ENCODE measurements around the gene HTATSF1. TPM values are rescaled to one million over a fixed set of nuclear protein-coding genes. Genes with fewer than 3 reads are reported as not detected.

HTATSF1 gene
- total and polyA plus RNA-seq, 2 donors (not counting 1 experiment from before 2014, with no cell fraction given) = 1.0 to 18.7 TPM

- Histone ChIP-seq H2AFZ (ENCODE audit: insufficient read depth, low read depth, low read length, poor library complexity, severe bottlenecking) (no peak overlapping the region), H3K9ac (ENCODE audit: low read length) (no peak overlapping the region), H3K4me1 (ENCODE audit: control insufficient read depth in 2 of 2, insufficient read depth in 2 of 2, low read length in 2 of 2) (no peaks in the 10 kb centered on the region), H3K27me3 (replicated peaks in 1 of 4; ENCODE audit: control extremely low read depth in 1 of 4, control insufficient read depth in 3 of 4, insufficient read depth in 4 of 4, low read length in 3 of 4) (no peaks in the 10 kb centered on the region), H3K9me3 (ENCODE audit: control extremely low read depth in 1 of 3, control insufficient read depth in 2 of 3, insufficient read depth in 1 of 3, low read length in 2 of 3) (no peaks in the 10 kb centered on the region), H3K4me2 (replicated peaks; ENCODE audit: low read depth, low read length, poor library complexity, severe bottlenecking) (no peak overlapping the region), H3K27ac (ENCODE audit: low read length in 2 of 2) (no peak overlapping the region), H4K20me1 (ENCODE audit: control insufficient read depth, insufficient read depth, low read length, poor library complexity, severe bottlenecking) (no peaks in the 10 kb centered on the region), H3K4me3 (ENCODE audit: control extremely low read depth in 1 of 5, extremely low read depth in 1 of 5, insufficient read depth in 1 of 5, low read depth in 2 of 5, low read length in 4 of 5) (no peak overlapping the region), H3K36me3 (replicated peaks in 1 of 2; ENCODE audit: control extremely low read depth in 1 of 2, control insufficient read depth in 1 of 2, extremely low read depth in 1 of 2, insufficient read depth in 2 of 2, low read length in 1 of 2) (no peaks in the 10 kb centered on the region), H3K79me2 (ENCODE audit: control insufficient read depth, insufficient read depth, low read length) (no peaks in the 10 kb centered on the region)
- no peaks in the 10 kb centered on the region for H3K9me3 Mint-ChIP-seq (ENCODE audit: insufficient read depth)
- no peak for DNase-seq
- H3K4me3 Mint-ChIP-seq = no peak overlapping the region
- POLR2A ChIA-PET = no interaction called here
- CTCF ChIA-PET = no interaction called here
- WGBS (ENCODE audit: insufficient coverage) = 93% methylated on average over 5 of the region's 8 CpGs
- H3K27ac Mint-ChIP-seq = no peak overlapping the region
- intact Hi-C loops (cut with micrococcal nuclease) = no loop called here
- H3K27me3 Mint-ChIP-seq = peaks cover 9% of the 10 kb centered on the region
- no peak for ATAC-seq (ENCODE audit: low read depth)
- no peaks in the 10 kb centered on the region for H3K4me1 Mint-ChIP-seq
- TF ChIP-seq CTCF (IDR thresholded peaks at IDR 0.05) = no peak
- no peak for TF ChIP-seq EZH2 (IDR thresholded peaks at IDR 0.05; ENCODE audit: borderline replicate concordance, insufficient read depth, low read depth, low read length, poor library complexity, severe bottlenecking)
Observed at GRCh38 chrX:136528645-136529315, 31.4 kb downstream of the HTATSF1 start.

GRCh38 chrX:136529795-136530194, 32.4 kb downstream of the HTATSF1 start:
- no peak overlapping the region for H3K27ac Mint-ChIP-seq
- H3K27me3 ChIP-seq (replicated peaks in 1 of 4; ENCODE audit: control extremely low read depth in 1 of 4, control insufficient read depth in 3 of 4, insufficient read depth in 4 of 4, low read length in 3 of 4) = no peaks in the 10 kb centered on the region
- H3K27me3 Mint-ChIP-seq = peaks cover 14% of the 10 kb centered on the region
- H3K27ac ChIP-seq (ENCODE audit: low read length in 2 of 2) = no peak overlapping the region
- no peaks in the 10 kb centered on the region for H3K9me3 ChIP-seq (ENCODE audit: control extremely low read depth in 1 of 3, control insufficient read depth in 2 of 3, insufficient read depth in 1 of 3, low read length in 2 of 3)
- no peak overlapping the region for H3K4me3 Mint-ChIP-seq
- no peaks in the 10 kb centered on the region for H3K4me1 ChIP-seq (ENCODE audit: control insufficient read depth in 2 of 2, insufficient read depth in 2 of 2, low read length in 2 of 2)
- intact Hi-C loops (cut with micrococcal nuclease) = no loop called here
- no peak for TF ChIP-seq EZH2 (IDR thresholded peaks at IDR 0.05; ENCODE audit: borderline replicate concordance, insufficient read depth, low read depth, low read length, poor library complexity, severe bottlenecking)
- TF ChIP-seq CTCF (IDR thresholded peaks at IDR 0.05) = no peak
- no peaks in the 10 kb centered on the region for H3K4me1 Mint-ChIP-seq
- H3K9me3 Mint-ChIP-seq (ENCODE audit: insufficient read depth) = no peaks in the 10 kb centered on the region
- no peak overlapping the region for H3K4me3 ChIP-seq (ENCODE audit: control extremely low read depth in 1 of 5, extremely low read depth in 1 of 5, insufficient read depth in 1 of 5, low read depth in 2 of 5, low read length in 4 of 5)
- DNase-seq (no peak), ATAC-seq (ENCODE audit: low read depth) (no peak)
- no peak overlapping the region for H3K9ac ChIP-seq (ENCODE audit: low read length)
- ChIA-PET POLR2A (no interaction called here), CTCF (no interaction called here)
- H3K36me3 ChIP-seq (replicated peaks in 1 of 2; ENCODE audit: control extremely low read depth in 1 of 2, control insufficient read depth in 1 of 2, extremely low read depth in 1 of 2, insufficient read depth in 2 of 2, low read length in 1 of 2) = no peaks in the 10 kb centered on the region
- H4K20me1 ChIP-seq (ENCODE audit: control insufficient read depth, insufficient read depth, low read length, poor library complexity, severe bottlenecking) = no peaks in the 10 kb centered on the region
- WGBS (ENCODE audit: insufficient coverage) = no CpG with 5 or more reads among the region's 2 CpGs
- no peak overlapping the region for H3K4me2 ChIP-seq (replicated peaks; ENCODE audit: low read depth, low read length, poor library complexity, severe bottlenecking)
- H2AFZ ChIP-seq (ENCODE audit: insufficient read depth, low read depth, low read length, poor library complexity, severe bottlenecking) = no peak overlapping the region
- no peaks in the 10 kb centered on the region for H3K79me2 ChIP-seq (ENCODE audit: control insufficient read depth, insufficient read depth, low read length)
